ENCODE measurements around the gene CNTFR. TPM values are rescaled to one million over a fixed set of nuclear protein-coding genes. Genes with fewer than 3 reads are reported as not detected.
A peak's percentile ranks its signal among the peaks of the same experiment; 100 is the strongest.

CNTFR gene
- total RNA-seq, 6 experiments from 2014 or later, result 0.71 to 12.5 (median 3.4) TPM

DNA sequence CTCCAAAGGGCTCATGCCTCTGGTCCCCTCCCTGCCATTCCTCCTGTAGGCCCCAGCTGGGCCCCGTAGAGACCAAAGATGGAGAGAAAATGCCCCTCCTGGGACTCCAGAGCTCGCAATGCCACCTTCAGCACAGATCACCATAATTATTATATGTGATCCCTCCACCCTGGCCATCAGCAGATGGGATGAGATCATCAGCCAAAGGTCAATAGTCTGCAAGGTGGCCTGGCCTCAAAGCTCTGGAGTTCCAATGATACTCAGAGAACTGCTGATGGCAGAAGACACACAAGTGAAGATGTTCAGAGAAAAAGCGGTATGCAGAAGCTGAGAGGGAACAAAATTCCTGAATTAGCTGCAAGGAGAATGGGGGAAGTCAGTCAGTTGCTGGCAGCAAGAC, 17.4 kb upstream of the CNTFR start:
- no peaks in the 10 kb centered on the region for H3K9me3 ChIP-seq
- TF ChIP-seq POLR2A (IDR thresholded peaks at IDR 0.05), result no peak
- TF ChIP-seq, protein P1, sequence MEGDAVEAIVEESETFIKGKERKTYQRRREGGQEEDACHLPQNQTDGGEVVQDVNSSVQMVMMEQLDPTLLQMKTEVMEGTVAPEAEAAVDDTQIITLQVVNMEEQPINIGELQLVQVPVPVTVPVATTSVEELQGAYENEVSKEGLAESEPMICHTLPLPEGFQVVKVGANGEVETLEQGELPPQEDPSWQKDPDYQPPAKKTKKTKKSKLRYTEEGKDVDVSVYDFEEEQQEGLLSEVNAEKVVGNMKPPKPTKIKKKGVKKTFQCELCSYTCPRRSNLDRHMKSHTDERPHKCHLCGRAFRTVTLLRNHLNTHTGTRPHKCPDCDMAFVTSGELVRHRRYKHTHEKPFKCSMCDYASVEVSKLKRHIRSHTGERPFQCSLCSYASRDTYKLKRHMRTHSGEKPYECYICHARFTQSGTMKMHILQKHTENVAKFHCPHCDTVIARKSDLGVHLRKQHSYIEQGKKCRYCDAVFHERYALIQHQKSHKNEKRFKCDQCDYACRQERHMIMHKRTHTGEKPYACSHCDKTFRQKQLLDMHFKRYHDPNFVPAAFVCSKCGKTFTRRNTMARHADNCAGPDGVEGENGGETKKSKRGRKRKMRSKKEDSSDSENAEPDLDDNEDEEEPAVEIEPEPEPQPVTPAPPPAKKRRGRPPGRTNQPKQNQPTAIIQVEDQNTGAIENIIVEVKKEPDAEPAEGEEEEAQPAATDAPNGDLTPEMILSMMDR (IDR thresholded peaks at IDR 0.05), result no peak
- peak; percentile 63 to 77 (median 72) for ATAC-seq
- intact Hi-C loops (cut with DNase I), result no loop called here
- 41% methylated on average over 2 of the region's 3 CpGs for WGBS (ENCODE audit: insufficient coverage, low coverage, low lambda C conversion rate, missing lambda C conversion rate)
- H3K4me3 ChIP-seq, result no peak overlapping the region
- no peak for DNase-seq
- H3K27ac ChIP-seq, result peak overlapping the region in 1 of 3 donors; percentile 32
- peaks cover 0 to 22% (median 6%) of the 10 kb centered on the region in 4 donors for H3K4me1 ChIP-seq
- H3K27me3 ChIP-seq, result no peaks in the 10 kb centered on the region
- H3K36me3 ChIP-seq, result no peaks in the 10 kb centered on the region

DNA sequence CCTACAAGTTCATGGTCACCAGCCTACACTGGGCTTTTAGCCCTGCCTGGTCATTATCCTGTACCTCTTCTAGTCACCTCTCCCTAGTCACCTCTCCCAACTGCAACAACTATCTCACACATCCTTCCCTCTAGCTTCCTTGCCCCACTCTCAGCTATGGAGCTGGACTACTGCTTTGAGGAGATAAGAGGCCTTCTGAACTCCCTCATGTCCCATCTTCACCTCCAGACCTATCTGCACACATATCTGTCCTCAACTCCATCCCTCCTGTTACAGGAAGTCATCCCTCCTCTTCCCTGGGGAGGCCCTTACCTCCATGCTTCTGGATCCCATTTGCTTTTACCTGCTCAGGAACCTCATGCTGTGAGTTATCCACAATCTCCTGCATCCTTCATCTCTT, 16.7 kb upstream of the CNTFR start:
- DNase-seq (no peak), ATAC-seq (peak in 1 of 4 donors; percentile 2)
- Histone ChIP-seq H3K9me3 (no peaks in the 10 kb centered on the region), H3K36me3 (no peaks in the 10 kb centered on the region), H3K27ac (no peak overlapping the region), H3K4me3 (no peak overlapping the region), H3K4me1 (peaks cover 0 to 20% (median 5%) of the 10 kb centered on the region in 4 donors), H3K27me3 (no peaks in the 10 kb centered on the region)
- TF ChIP-seq POLR2A (IDR thresholded peaks at IDR 0.05), result no peak
- TF ChIP-seq, protein P1 (IDR thresholded peaks at IDR 0.05), result no peak
- intact Hi-C loops (cut with DNase I), result no loop called here

DNA sequence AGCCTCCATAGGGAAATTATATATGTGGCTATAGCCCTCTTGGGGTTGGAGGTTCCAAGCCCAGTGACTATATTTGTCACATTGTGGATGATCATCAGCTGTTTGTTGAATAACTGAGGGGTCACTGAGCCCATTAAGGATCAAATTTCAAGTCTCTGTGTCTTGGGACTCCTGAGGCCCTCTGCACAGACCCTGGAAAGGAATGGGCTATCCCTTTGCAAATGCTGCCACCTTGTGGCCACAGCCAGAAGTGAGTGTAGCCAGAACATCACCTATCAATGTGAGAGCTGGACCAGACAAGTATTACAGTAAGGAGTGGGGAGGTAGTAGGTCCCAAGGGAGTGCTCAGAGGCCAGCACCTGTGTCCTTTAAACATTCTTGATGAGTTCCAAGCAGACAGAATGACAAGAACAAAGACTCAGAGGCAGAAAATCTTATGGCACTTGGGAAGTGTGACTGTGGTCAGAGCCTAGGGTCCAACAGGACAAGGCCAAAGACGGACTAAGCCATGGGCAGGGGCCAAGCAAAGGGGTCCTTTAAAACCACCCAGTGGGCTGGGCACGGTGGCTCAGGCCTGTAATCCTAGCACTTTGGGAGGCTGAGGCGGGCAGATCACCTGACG, 14.2 kb upstream of the CNTFR start:
- peaks cover 0 to 9% (median 0%) of the 10 kb centered on the region in 4 donors for H3K4me1 ChIP-seq
- H3K4me3 ChIP-seq, result no peak overlapping the region
- no peak overlapping the region for H3K27ac ChIP-seq
- WGBS (ENCODE audit: insufficient coverage, low coverage, low lambda C conversion rate, missing lambda C conversion rate), result 19% methylated on average over 2 of the region's 4 CpGs
- peak; percentile 76 to 85 (median 79) for DNase-seq
- peak; percentile 81 to 87 (median 84) for ATAC-seq
- H3K36me3 ChIP-seq, result no peaks in the 10 kb centered on the region
- H3K9me3 ChIP-seq, result no peaks in the 10 kb centered on the region
- H3K27me3 ChIP-seq, result no peaks in the 10 kb centered on the region
- TF ChIP-seq, protein P1 (IDR thresholded peaks at IDR 0.05), result peak; percentile 91 to 96 (median 94)
- no peak for TF ChIP-seq POLR2A (IDR thresholded peaks at IDR 0.05)
- intact Hi-C loops (cut with DNase I), result no loop called here

DNA sequence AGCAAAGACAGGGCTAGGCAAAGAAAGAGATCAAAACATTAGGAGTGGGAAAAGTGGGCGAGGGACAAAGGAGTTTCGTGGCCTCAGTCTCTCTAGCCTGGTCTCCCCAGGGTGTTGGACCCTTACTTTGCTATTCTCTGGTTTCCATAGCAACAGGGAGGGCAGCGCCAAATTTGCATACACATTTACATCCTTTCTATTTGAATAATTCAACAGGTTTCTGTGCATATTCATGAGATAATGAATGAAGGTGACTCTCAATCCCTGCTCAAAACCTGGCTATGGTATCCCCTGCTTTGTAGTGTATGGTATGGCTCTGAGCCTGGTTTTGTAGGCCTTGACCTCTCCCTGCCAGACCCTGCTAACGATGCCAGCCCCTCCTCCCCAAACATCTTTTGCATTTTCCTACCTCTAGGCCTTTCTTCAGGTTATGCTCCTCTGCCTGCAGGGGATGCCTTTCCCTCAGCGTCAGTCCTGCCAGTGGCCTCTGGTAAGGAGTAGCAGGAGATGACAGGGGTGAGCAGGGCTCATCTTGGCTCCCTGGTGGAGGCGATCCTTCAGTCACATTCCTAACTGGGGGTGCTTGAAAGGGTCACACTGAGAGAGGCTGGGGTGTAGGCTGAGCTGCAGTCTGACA, 12.5 kb upstream of the CNTFR start:
- 78% methylated on average over 5 of the region's 6 CpGs for WGBS (ENCODE audit: insufficient coverage, low coverage, low lambda C conversion rate, missing lambda C conversion rate)
- no peaks in the 10 kb centered on the region for H3K27me3 ChIP-seq
- no peak for TF ChIP-seq POLR2A (IDR thresholded peaks at IDR 0.05)
- TF ChIP-seq, protein P1 (IDR thresholded peaks at IDR 0.05), result no peak
- no peak overlapping the region for H3K4me3 ChIP-seq
- H3K4me1 ChIP-seq, result peaks cover 0 to 5% (median 0%) of the 10 kb centered on the region in 4 donors
- no peaks in the 10 kb centered on the region for H3K36me3 ChIP-seq
- no peak overlapping the region for H3K27ac ChIP-seq
- no peak for DNase-seq
- intact Hi-C loops (cut with DNase I), result no loop called here
- ATAC-seq, result no peak
- no peaks in the 10 kb centered on the region for H3K9me3 ChIP-seq
